SKM-1 (cell line): ENCODE data around the gene CLSTN1.
"Not testable (repeated sequence)": the region's sequence is repeated elsewhere in the genome, so short reads cannot be mapped to it uniquely, and the experiment has no call there.

Experiments used
- DNase-seq: peaks from one replicate; lab custom pipeline; 2025; ENCODE audit not compliant: unreplicated experiment; lab: John Stamatoyannopoulos, UW

CLSTN1 gene

GRCh38 chr1:9826616-9827015 is 2.9 kb upstream of the CLSTN1 start:
- no peak for DNase-seq

GRCh38 chr1:9826087-9826486 is 2.3 kb upstream of the CLSTN1 start:
- DNase-seq: no peak

GRCh38 chr1:9825093-9826074 is 1.6 kb upstream of the CLSTN1 start:
- DNase-seq: peak; percentile 60

- no peak for DNase-seq
Observed at GRCh38 chr1:9824702-9825089, 931 bp upstream of the CLSTN1 start.

GRCh38 chr1:9823693-9823942 is 147 bp downstream of the CLSTN1 start:
- no peak for DNase-seq

- DNase-seq: peak; percentile 62
Observed at GRCh38 chr1:9822897-9823692, 670 bp downstream of the CLSTN1 start.

- DNase-seq: no peak
Observed at GRCh38 chr1:9822490-9822889, 1.3 kb downstream of the CLSTN1 start.

- DNase-seq: no peak
Observed at GRCh38 chr1:9821710-9822109, 2.1 kb downstream of the CLSTN1 start.

GRCh38 chr1:9820521-9820920 is 3.2 kb downstream of the CLSTN1 start:
- DNase-seq: no peak

- no peak for DNase-seq
Observed at GRCh38 chr1:9817734-9818133, 6.0 kb downstream of the CLSTN1 start.

- DNase-seq: no peak
Observed at GRCh38 chr1:9816199-9816598, 7.6 kb downstream of the CLSTN1 start.

GRCh38 chr1:9815150-9815549 is 8.6 kb downstream of the CLSTN1 start:
- DNase-seq: no peak

- DNase-seq: no peak
Observed at GRCh38 chr1:9814619-9815018, 9.1 kb downstream of the CLSTN1 start.

GRCh38 chr1:9811239-9811966 is 12.4 kb downstream of the CLSTN1 start:
- no peak for DNase-seq

- DNase-seq: no peak
Observed at GRCh38 chr1:9809100-9809510, 14.7 kb downstream of the CLSTN1 start.

GRCh38 chr1:9808459-9808858 is 15.3 kb downstream of the CLSTN1 start:
- DNase-seq: no peak

GRCh38 chr1:9807541-9807940 is 16.2 kb downstream of the CLSTN1 start:
- no peak for DNase-seq

- DNase-seq: not testable (repeated sequence)
Observed at GRCh38 chr1:9805972-9806371, 17.8 kb downstream of the CLSTN1 start.

- no peak for DNase-seq
Observed at GRCh38 chr1:9805006-9805508, 18.7 kb downstream of the CLSTN1 start.

GRCh38 chr1:9803003-9803918 is 20.5 kb downstream of the CLSTN1 start:
- not testable (repeated sequence) for DNase-seq
